Type B pancreatic cell (in vitro differentiated cells): Measurements from ENCODE around the gene KIF5A. TPM values are rescaled to one million over a fixed set of nuclear protein-coding genes. Genes with fewer than 3 reads are reported as not detected.

Experiments used
- DNase-seq: peaks from one replicate; pipeline ENCODE4 v3.0.0; 2021; ENCODE audit warnings: mixed read lengths; ENCODE audit not compliant: unreplicated experiment; ENCODE audit errors: extremely low spot score
- H3K27ac Mint-ChIP-seq: 2 replicates; pipeline ENCODE4 v1.8.0; 2021; ENCODE audit warnings: mild to moderate bottlenecking, mixed read lengths
- H3K27me3 Mint-ChIP-seq: 2 replicates; pipeline ENCODE4 v1.8.0; 2021; ENCODE audit warnings: mixed read lengths
- H3K36me3 Mint-ChIP-seq: 2 replicates; pipeline ENCODE4 v1.8.0; 2021; ENCODE audit warnings: mixed read lengths
- H3K4me1 Mint-ChIP-seq: one replicate; pipeline ENCODE4 v1.8.0; 2021; ENCODE audit warnings: mixed read lengths; ENCODE audit not compliant: unreplicated experiment
- H3K4me3 Mint-ChIP-seq: 2 replicates; pipeline ENCODE4 v1.8.0; 2021; ENCODE audit warnings: mild to moderate bottlenecking, mixed read lengths
- H3K9me3 Mint-ChIP-seq: 2 replicates; pipeline ENCODE4 v1.8.0; 2021; ENCODE audit warnings: mixed read lengths
- total RNA-seq: library from RNA; stranded (reverse); gene quantifications from 2 replicates; pipeline ENCODE4 v1.2.1, GENCODE V29; 2021; ENCODE audit warnings: low replicate concordance
- TF ChIP-seq, protein P1 (sequence below): fragments of 200-600 bp; sonication (generic); conservative IDR thresholded peaks from 2 replicates; pipeline ENCODE4 v1.5.0; 2021; ENCODE audit warnings: antibody characterized with exemption, mild to moderate bottlenecking

KIF5A gene
- total RNA-seq, 1 donor from 2014 or later = 4.4 TPM

DNA sequence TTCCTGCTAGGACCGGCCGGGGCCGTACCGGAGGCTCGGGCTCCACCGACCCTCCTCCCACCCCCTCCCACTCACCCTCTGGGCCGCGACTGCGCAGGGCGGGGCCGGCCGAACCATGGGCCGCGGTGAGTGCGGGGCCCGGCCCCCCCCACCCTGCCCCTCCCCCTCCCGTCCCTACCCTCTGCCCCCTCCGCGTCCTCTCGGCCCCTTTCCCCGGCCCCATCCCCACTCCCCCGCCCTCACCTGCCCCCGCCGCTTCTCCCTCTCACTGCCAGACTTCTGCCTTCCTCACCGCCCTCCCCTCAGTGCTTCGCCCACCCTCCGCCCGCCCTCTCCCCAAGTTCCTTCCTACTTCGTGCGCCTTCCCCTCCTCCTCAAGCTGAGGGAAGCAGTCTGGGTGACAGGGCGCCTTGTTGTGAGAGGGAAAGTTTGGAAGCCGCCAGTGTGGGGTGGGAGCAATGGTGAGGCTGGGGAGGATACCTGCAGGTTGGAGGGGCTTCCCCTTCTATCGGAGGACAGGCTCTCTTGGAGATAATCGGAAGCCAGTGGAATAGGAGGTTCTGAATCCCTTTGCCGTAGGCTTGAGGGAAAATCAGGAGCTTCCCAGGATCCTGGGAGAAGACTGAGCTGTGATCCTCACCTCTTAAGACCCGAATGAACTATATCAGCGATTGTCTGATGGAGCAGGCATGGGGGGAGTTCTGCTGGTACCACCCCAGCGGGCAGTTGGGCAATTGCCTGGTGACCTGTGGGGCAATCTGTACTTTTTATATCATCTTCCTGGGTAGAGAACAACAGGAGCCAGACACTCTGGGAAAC, 26.7 kb upstream of the KIF5A start:
- TF ChIP-seq, protein P1, sequence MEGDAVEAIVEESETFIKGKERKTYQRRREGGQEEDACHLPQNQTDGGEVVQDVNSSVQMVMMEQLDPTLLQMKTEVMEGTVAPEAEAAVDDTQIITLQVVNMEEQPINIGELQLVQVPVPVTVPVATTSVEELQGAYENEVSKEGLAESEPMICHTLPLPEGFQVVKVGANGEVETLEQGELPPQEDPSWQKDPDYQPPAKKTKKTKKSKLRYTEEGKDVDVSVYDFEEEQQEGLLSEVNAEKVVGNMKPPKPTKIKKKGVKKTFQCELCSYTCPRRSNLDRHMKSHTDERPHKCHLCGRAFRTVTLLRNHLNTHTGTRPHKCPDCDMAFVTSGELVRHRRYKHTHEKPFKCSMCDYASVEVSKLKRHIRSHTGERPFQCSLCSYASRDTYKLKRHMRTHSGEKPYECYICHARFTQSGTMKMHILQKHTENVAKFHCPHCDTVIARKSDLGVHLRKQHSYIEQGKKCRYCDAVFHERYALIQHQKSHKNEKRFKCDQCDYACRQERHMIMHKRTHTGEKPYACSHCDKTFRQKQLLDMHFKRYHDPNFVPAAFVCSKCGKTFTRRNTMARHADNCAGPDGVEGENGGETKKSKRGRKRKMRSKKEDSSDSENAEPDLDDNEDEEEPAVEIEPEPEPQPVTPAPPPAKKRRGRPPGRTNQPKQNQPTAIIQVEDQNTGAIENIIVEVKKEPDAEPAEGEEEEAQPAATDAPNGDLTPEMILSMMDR = no peak
- Mint-ChIP-seq H3K27me3 (no peaks in the 10 kb centered on the region), H3K9me3 (no peaks in the 10 kb centered on the region), H3K36me3 (peaks cover 9% of the 10 kb centered on the region), H3K27ac (peak overlapping the region; percentile 80), H3K4me3 (peak overlapping the region; percentile 98), H3K4me1 (peaks cover 43% of the 10 kb centered on the region)
- DNase-seq = no peak

DNA sequence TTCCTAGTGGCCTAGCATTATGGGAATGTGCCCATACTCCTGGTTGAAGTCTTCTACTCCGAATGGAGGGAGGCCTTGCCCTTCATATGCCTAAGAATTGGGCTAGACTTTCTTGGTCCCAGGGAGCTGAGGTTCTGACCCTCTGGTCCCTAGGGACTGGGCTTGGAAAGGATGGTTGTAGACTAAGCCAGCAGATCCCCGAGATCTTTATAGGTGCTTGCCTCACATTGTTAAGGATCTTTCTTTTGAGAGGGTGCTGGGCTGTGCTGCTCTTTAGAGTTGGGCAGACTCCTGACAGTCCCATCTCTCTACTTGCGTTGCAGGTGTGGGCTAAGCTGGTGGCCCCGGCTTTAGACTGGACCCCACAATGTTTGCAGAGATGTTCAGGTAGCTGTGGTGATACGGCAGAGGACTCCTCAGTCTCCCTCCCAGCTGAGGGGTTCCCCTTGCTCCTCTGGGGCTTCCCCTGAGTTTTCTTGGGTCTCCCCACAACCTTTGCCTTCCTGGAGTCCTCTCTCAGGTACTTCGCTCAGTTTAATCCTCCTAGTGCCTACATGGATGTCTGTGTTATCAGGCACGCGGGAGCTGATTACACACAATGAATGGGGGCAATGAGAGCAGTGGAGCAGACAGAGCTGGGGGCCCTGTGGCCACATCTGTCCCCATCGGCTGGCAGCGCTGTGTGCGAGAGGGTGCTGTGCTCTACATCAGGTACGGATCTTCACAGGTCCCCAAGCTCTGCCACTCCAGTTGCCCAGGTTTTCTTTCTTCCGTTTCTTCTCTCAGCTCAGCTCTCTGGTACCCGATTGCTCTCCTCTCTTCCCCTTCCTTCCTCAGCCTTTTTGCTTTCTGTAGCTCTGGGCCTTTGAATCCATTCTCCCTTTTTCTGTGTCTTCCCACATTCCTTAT, 25.9 kb upstream of the KIF5A start:
- peaks cover 35% of the 10 kb centered on the region for H3K4me1 Mint-ChIP-seq
- peak overlapping the region; percentile 80 for H3K27ac Mint-ChIP-seq
- no peaks in the 10 kb centered on the region for H3K27me3 Mint-ChIP-seq
- H3K9me3 Mint-ChIP-seq = no peaks in the 10 kb centered on the region
- peak overlapping the region; percentile 98 for H3K4me3 Mint-ChIP-seq
- no peak for DNase-seq
- H3K36me3 Mint-ChIP-seq = peaks cover 8% of the 10 kb centered on the region
- TF ChIP-seq, protein P1 = no peak

- H3K36me3 Mint-ChIP-seq = peaks cover 10% of the 10 kb centered on the region
- no peaks in the 10 kb centered on the region for H3K27me3 Mint-ChIP-seq
- H3K27ac Mint-ChIP-seq = peak overlapping the region; percentile 80
- peak overlapping the region; percentile 98 for H3K4me3 Mint-ChIP-seq
- TF ChIP-seq, protein P1 = no peak
- no peak for DNase-seq
- H3K4me1 Mint-ChIP-seq = peaks cover 37% of the 10 kb centered on the region
- no peaks in the 10 kb centered on the region for H3K9me3 Mint-ChIP-seq
These were observed 24.8 kb upstream of the KIF5A start for GRCh38 chr12:57524814-57525614.

DNA sequence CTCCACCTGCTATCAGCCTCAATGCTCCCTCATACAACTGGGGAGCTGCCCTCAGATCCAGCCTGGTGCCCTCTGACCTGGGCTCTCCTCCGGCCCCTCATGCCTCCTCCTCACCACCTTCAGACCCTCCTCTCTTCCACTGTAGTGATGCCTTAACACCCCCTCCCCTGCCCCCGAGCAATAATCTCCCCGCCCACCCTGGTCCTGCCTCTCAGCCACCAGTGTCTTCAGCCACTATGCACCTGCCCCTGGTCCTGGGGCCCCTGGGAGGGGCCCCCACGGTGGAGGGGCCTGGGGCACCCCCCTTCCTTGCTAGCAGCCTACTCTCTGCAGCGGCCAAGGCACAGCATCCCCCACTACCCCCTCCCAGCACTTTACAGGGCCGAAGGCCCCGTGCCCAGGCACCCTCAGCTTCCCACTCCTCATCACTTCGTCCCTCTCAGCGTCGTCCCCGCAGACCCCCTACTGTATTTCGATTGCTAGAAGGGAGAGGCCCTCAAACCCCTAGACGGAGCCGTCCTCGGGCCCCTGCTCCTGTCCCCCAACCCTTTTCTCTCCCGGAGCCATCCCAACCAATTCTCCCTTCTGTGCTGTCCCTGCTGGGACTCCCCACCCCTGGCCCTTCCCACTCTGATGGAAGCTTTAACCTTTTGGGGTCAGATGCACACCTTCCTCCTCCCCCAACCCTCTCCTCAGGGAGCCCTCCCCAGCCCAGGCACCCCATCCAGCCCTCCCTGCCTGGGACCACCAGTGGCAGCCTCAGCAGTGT, 24.0 kb upstream of the KIF5A start:
- H3K27me3 Mint-ChIP-seq = no peaks in the 10 kb centered on the region
- H3K4me1 Mint-ChIP-seq = peaks cover 39% of the 10 kb centered on the region
- no peaks in the 10 kb centered on the region for H3K9me3 Mint-ChIP-seq
- H3K27ac Mint-ChIP-seq = no peak overlapping the region
- DNase-seq = no peak
- H3K4me3 Mint-ChIP-seq = no peak overlapping the region
- peaks cover 12% of the 10 kb centered on the region for H3K36me3 Mint-ChIP-seq
- TF ChIP-seq, protein P1 = no peak
